ENCODE data around the gene CEP68.
A peak's percentile ranks its signal among the peaks of the same experiment; 100 is the strongest.
"Not testable (repeated sequence)": the region's sequence is repeated elsewhere in the genome, so short reads cannot be mapped to it uniquely, and the experiment has no call there.

CEP68 gene, protein sequence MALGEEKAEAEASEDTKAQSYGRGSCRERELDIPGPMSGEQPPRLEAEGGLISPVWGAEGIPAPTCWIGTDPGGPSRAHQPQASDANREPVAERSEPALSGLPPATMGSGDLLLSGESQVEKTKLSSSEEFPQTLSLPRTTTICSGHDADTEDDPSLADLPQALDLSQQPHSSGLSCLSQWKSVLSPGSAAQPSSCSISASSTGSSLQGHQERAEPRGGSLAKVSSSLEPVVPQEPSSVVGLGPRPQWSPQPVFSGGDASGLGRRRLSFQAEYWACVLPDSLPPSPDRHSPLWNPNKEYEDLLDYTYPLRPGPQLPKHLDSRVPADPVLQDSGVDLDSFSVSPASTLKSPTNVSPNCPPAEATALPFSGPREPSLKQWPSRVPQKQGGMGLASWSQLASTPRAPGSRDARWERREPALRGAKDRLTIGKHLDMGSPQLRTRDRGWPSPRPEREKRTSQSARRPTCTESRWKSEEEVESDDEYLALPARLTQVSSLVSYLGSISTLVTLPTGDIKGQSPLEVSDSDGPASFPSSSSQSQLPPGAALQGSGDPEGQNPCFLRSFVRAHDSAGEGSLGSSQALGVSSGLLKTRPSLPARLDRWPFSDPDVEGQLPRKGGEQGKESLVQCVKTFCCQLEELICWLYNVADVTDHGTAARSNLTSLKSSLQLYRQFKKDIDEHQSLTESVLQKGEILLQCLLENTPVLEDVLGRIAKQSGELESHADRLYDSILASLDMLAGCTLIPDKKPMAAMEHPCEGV

DNA sequence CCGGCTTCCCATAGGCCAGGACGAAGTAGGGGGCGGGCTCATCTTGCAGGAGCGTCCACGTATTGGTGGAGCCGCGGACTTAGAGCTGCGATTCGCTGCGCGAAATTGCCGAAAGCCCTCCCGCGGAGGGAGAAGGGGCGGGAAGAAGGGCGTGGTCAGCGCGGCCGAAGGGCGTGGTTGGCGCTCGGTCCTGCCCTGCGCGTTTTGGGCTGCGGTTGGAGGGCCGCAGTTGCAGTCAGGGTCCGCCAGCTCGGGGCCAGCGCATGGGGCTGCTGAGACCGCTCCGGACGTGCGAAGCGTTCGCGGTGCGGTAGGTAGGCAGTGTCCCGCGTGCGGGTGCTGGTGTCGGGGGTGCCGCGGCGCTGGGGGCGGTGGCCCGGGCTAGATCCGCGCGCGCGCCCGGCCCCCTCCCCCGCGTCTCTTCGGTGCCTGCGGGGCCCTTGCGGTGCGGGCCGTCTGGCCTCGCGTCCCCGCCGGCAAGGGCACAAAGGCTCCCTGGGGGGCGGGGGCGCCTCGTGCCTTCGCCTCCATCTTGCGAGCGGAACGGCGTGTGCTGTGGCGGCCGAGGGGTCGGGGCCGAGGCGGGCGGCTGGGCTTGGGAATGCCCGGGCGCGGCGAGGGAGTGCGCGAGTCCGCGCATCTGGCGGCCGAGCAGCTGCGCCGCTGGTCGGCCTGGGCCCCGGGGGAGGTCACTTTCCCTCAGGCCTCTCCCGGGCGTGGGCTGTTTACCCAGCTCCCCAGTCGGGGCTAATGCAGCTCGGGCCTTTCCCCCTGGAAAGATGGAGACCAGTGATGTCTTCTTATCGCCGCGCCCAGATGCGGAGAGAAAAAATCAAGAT, at the start of gene CEP68:
Gene CEP68, plus strand, starts transcription at position 202 of the 839 bp plus-strand sequence. CDS start 13,029 bp downstream, outside the sequence.
- peak; percentile 95 for FAIRE-seq

DNA sequence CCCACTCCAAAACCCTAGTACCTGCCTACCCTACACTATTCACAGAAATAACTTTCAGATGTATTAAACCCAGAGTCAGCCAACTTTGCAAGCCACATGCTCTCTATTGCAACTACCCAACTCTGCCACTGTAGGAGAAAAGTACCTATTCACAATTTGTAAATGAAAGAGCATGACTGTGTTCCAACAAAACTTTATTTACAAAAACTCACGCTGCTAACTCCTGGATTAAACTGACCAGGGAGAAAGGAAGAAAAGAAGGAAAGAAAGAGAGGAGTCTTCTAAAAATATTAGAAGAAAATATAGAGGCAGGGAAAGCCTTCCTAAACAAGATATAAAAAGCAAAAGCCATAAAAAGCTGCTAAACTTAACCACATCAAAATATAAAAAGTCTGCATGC, 42.4 kb upstream of the CEP68 start:
- no peak for FAIRE-seq

- FAIRE-seq: no peak
These were observed 40.5 kb upstream of the CEP68 start for GRCh38 chr2:65015731-65016130.

GRCh38 chr2:65016789-65017188, 39.4 kb upstream of the CEP68 start:
- FAIRE-seq: no peak

GRCh38 chr2:65017335-65017734, 38.9 kb upstream of the CEP68 start:
- no peak for FAIRE-seq

GRCh38 chr2:65018141-65018582, 38.1 kb upstream of the CEP68 start:
- no peak for FAIRE-seq

GRCh38 chr2:65019010-65019409, 37.2 kb upstream of the CEP68 start:
- no peak for FAIRE-seq

GRCh38 chr2:65019675-65020195, 36.5 kb upstream of the CEP68 start:
- FAIRE-seq: no peak

DNA sequence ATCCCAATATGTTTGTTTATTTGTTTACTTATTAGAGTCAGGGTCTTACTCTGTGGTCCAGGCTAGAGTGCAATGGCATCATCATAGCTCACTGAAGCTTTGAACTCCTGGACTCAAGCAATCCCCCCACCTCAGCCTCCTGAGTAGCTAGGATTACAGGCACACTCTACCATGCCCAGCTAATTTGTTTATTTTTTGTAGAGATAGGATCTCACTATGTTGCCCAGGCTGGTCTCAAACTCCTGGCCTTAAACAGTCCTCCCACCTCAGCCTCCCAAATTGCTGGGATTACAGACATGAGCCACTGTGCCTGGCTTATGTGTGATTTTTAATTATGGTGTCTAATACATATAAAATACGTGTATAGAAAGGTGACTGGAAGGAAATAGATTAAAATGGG, 36.0 kb upstream of the CEP68 start:
- not testable (repeated sequence) for FAIRE-seq

DNA sequence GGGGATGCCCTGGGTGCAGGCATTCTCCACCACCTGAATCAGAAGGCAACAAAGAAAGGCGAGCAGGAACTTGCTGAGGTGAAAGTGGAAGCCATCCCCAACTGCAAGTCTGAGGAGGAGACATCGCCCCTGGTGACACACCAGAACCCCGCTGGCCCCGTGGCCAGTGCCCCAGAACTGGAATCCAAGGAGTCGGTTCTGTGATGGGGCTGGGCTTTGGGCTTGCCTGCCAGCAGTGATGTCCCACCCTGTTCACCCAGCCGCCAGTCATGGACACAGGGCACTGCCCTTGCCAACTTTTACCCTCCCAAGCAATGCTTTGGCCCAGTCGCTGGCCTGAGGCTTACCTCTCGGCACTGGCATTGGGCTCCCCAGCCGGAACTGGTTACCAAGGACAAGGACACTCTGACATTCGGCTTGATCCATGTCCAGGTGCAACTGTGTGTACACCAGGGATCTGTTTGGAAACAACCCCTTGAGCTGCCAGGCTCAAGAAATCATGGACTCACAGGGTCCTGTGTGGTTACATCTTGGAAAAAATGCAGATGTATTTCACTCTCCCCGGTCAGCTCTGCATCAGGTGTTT, 35.2 kb upstream of the CEP68 start:
- no peak for FAIRE-seq

DNA sequence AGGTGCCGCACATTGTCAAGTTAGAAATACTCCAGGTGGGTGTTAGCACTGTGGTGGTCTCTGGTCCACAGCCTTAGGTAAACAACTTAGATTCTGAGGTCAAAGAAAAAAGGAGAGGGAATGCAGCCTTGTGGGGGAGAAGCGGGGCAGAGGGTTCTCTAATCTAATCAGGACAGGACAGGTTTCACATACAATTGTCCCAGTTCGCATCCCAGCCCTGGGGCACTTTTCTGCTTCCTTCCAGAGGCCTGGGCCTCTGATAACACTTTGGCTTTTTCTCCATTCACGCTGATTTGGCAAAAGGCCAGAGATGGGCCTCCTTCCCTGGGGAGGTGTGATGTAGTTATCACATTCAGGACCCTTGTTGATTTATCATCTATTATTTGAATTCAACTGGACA, 34.5 kb upstream of the CEP68 start:
- FAIRE-seq: no peak

- FAIRE-seq: no peak
These were observed 34.0 kb upstream of the CEP68 start for GRCh38 chr2:65022189-65022588.

- no peak for FAIRE-seq
These were observed 32.5 kb upstream of the CEP68 start for GRCh38 chr2:65023742-65024141.

DNA sequence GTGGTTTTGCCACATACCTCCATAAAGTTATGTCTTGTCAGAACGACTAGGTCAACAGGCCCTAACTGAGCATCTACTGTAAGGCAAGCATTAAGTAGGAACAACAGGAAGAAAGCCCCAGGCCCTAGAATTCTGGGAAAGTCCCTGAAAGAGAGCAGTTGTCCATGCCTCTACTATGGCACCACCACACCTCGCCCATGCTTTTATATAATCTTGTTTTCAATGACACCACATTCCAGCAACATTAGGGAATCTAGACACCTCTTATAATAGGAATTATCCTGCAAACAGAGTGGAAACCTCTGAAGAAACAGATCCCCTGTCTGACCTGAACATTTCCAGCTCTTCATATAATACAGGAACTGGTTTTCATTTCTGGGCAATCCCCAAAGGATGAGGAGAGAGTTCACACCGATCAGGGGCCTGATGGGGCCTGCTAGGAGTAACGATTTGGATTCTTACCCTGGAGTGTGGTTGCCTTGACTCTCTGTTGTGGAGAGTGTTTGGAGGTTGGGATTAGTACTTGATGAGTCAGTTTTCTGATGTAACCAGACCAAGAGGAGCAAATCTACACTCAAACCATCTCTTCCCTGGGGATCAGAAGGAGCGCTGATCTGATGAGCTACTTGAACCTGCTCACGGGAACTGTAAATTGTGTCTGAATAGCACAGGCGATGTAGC, 31.9 kb upstream of the CEP68 start:
- FAIRE-seq: no peak

DNA sequence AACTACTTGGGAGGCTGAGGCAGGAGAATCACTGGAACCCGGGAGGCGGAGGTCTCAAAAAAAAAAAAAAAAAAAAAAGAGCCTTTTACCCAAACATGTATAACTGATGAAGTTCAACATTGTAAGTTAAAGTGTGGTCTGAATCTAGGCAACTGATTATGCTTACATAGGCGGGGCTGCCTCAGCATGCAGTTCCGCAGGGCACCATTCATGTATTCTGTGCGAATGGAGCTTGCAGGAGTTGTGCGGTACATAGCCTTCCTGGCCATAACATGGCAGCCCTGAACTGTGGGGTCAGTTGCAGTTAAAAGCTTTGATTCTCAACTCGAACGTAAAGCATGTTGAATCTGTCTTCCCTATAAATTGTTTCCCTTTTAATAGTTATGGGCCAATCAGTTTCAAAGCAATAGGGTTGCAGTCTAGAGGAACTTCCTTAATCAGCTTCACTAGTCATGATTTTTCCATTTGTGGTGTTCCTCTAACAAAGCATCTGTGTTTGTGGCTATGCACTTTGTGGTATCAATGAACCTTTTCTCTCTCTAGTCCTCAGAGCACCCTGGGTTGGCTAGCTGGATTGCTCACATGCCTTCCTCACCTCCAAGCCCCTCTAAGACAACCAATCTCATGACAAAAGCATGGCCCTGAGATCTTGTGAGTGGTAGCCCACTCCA, 30.6 kb upstream of the CEP68 start:
- no peak for FAIRE-seq

DNA sequence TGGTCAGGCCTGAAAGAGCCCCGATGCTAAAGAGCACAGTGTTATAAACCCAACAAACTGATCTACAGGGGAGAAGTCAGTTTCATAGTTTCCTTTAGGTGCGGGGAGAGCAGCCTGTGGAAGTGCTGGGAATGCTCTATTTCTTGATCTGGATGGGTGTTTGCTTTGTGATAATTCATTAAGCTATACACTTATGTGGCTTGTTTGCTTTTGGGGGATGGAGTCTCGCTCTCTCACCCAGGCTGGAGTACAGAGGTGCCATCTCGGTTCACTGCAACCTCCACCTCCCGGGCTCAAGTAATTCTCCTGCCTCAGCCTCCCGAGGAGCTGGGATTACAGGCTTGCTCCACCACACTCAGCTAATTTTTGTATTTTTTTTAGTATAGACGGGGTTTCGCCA, 30.1 kb upstream of the CEP68 start:
- no peak for FAIRE-seq

- FAIRE-seq: no peak
These were observed 29.3 kb upstream of the CEP68 start for GRCh38 chr2:65026704-65027464.

GRCh38 chr2:65027616-65028244, 28.5 kb upstream of the CEP68 start:
- no peak for FAIRE-seq

DNA sequence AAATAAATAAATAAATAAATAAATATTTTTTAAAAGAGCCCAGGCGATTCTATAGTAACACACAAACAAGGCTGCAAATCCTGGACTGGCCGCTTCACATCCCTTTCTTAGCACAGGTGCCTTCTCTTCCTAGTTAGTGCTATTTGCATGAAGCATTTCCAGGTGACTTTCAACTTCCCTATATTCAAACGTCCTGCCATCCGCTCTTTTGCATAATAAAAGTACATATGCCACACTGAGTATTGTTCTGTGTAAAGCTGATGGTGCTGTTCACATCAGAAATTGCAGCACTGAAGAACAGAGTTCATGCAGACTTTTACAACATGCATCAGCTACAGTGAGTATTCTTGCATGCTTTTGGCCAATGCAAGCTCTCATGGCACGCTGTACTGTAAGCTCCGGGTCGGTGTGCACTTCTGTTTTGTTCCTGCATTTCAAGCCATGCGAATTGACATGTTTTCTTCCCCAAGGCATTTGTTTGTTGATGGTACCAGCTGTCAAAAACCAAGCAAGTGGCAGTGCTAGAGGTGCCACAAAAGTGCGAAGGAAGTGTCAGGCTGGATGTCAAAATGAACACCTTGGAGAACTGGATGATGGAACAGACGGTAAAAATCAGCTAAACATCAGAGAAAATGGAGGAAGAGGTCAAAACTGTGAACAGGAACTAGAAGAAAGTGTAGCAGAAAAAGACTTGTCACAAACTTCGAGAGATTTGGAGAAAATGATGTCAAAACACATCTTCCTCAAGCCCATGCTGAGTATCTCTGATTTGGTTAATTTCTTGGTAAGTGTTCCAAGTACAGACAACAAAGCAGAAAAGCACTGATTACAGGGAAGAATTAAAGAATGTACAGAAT, 25.5 kb upstream of the CEP68 start:
- FAIRE-seq: no peak

Measured in TTC549 (cell line).